SU-DHL-6 (cell line): ENCODE data around the gene PRKCA.

ENCODE experiments used
- CTCF ChIP-seq: fragments of 200-600 bp; sonication (generic); IDR thresholded peaks from one replicate; pipeline ENCODE4 v1.5.1; 2017; ENCODE audit warnings: antibody characterized with exemption, mild to moderate bottlenecking, low read length, moderate library complexity; ENCODE audit not compliant: insufficient read depth, poor library complexity, severe bottlenecking
- EZH2phosphoT487 ChIP-seq: fragments of 200-600 bp; sonication (generic), shearing (Covaris generic); conservative IDR thresholded peaks from 2 replicates; pipeline ENCODE4 v1.6.1; 2018; ENCODE audit warnings: mild to moderate bottlenecking, antibody characterized with exemption, low read length, moderate library complexity, mixed read lengths

- TF ChIP-seq CTCF (no peak), EZH2phosphoT487 (no peak)
Observed at GRCh38 chr17:66781135-66781534, 478.7 kb downstream of the PRKCA start.
